ENCODE results near the gene BMP8A. TPM values are rescaled to one million over a fixed set of nuclear protein-coding genes. Genes with fewer than 3 reads are reported as not detected.
A peak's percentile ranks its signal among the peaks of the same experiment; 100 is the strongest.

Gene BMP8A
- total and polyA plus RNA-seq, 10 of the 15 experiments (the other 5 are each of a cell fraction or from before 2014, with no cell fraction given): not detected

GRCh38 chr1:39567302-39567701, 75.9 kb downstream of the BMP8A start:
- H3K27ac ChIP-seq (ENCODE audit: control insufficient read depth, insufficient read depth): no peak overlapping the region
- H3K27me3 ChIP-seq (replicated peaks in 1 of 2; ENCODE audit: control insufficient read depth in 2 of 2, insufficient read depth in 2 of 2, low read length in 1 of 2): no peaks in the 10 kb centered on the region
- SMC1A ChIA-PET (ENCODE audit: uncharacterized antibody, unreplicated experiment): no interaction called here
- ATAC-seq: no peak
- H3K79me2 ChIP-seq (ENCODE audit: control insufficient read depth, insufficient read depth, low read length): peaks cover 23% of the 10 kb centered on the region
- no peaks in the 10 kb centered on the region for H3K9me3 ChIP-seq (replicated peaks; ENCODE audit: control insufficient read depth, insufficient read depth, low read length)
- RAD21 ChIA-PET (ENCODE audit: unreplicated experiment): no interaction called here
- no peak for TF ChIP-seq KDM1A (IDR thresholded peaks at IDR 0.05; ENCODE audit: borderline replicate concordance)
- peaks cover 7% of the 10 kb centered on the region for H4K20me1 ChIP-seq (ENCODE audit: control insufficient read depth, insufficient read depth)
- no peak for FAIRE-seq
- no peak overlapping the region for H3K4me3 ChIP-seq
- BruUV-seq (replicated peaks): no TSS peak
- intact Hi-C loops (cut with micrococcal nuclease; ENCODE audit: unreplicated experiment): no loop called here
- no peak for DNase-seq (ENCODE audit: low read depth, low spot score)
- POLR2A ChIA-PET: no interaction called here
- no peak overlapping the region for H3K9ac ChIP-seq (ENCODE audit: control insufficient read depth, insufficient read depth, low read length)
- 88% methylated on average over 3 of the region's 3 CpGs for WGBS (ENCODE audit: insufficient coverage, insufficient replicate concordance, low lambda C conversion rate, missing lambda C conversion rate)
- H3K4me1 ChIP-seq (ENCODE audit: control insufficient read depth, insufficient read depth, low read length): peaks cover 5% of the 10 kb centered on the region; the same call in 1 of the 2 replicates
- CTCF ChIA-PET: no interaction called here
- H3K36me3 ChIP-seq (ENCODE audit: control insufficient read depth in 2 of 2, insufficient read depth in 2 of 2, low read length in 1 of 2): peaks cover 40 to 82% of the 10 kb centered on the region in 2 experiments
- H2AFZ ChIP-seq (ENCODE audit: control insufficient read depth, low read depth, low read length): no peak overlapping the region
- in situ Hi-C loops (cut with MboI): no loop called here
- H3K4me2 ChIP-seq (ENCODE audit: control insufficient read depth, insufficient read depth): no peak overlapping the region

DNA sequence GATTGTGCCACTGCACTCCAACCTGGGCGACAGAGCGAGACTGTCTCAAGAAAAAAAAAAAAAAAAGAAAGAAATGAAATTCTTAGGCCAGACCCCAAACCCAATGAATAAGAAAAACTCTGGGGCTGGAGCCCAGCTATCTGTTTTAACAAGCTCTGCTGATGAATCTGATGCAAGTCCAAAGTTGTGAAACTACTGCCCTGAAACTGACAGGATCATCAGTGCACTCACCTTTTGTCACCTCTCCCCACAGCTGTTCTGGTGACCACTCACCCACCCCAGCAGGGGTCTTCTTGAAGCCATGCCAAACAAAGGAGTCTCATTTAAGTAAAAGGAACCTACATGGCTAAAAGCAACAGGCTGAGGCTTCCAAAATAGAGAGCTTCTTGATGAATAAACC, 76.8 kb downstream of the BMP8A start:
- Histone ChIP-seq H3K79me2 (ENCODE audit: control insufficient read depth, insufficient read depth, low read length) (peaks cover 32% of the 10 kb centered on the region), H2AFZ (ENCODE audit: control insufficient read depth, low read depth, low read length) (no peak overlapping the region), H3K4me3 (no peak overlapping the region), H3K27me3 (replicated peaks in 1 of 2; ENCODE audit: control insufficient read depth in 2 of 2, insufficient read depth in 2 of 2, low read length in 1 of 2) (no peaks in the 10 kb centered on the region), H3K4me1 (ENCODE audit: control insufficient read depth, insufficient read depth, low read length) (peaks cover 7% of the 10 kb centered on the region; the same call in 1 of the 2 replicates), H3K27ac (ENCODE audit: control insufficient read depth, insufficient read depth) (no peak overlapping the region), H3K9ac (ENCODE audit: control insufficient read depth, insufficient read depth, low read length) (no peak overlapping the region), H3K4me2 (ENCODE audit: control insufficient read depth, insufficient read depth) (no peak overlapping the region), H4K20me1 (ENCODE audit: control insufficient read depth, insufficient read depth) (peaks cover 7% of the 10 kb centered on the region), H3K9me3 (replicated peaks; ENCODE audit: control insufficient read depth, insufficient read depth, low read length) (no peaks in the 10 kb centered on the region), H3K36me3 (ENCODE audit: control insufficient read depth in 2 of 2, insufficient read depth in 2 of 2, low read length in 1 of 2) (peaks cover 40 to 81% of the 10 kb centered on the region in 2 experiments)
- intact Hi-C loops (cut with micrococcal nuclease; ENCODE audit: unreplicated experiment): no loop called here
- ATAC-seq (no peak), DNase-seq (ENCODE audit: low read depth, low spot score) (no peak), FAIRE-seq (no peak)
- no CpG with 5 or more reads among the region's 2 CpGs for WGBS (ENCODE audit: insufficient coverage, insufficient replicate concordance, low lambda C conversion rate, missing lambda C conversion rate)
- ChIA-PET CTCF (interaction anchor here (1.1 kb wide), 1 partner anchor 38 kb away, joined by 3 read pairs; no protein-coding TSS in a partner anchor), POLR2A (no interaction called here), RAD21 (ENCODE audit: unreplicated experiment) (no interaction called here), SMC1A (ENCODE audit: uncharacterized antibody, unreplicated experiment) (no interaction called here)
- TF ChIP-seq E2F4 (IDR thresholded peaks at IDR 0.05; ENCODE audit: low read depth, low read length) (no peak), POLR2AphosphoS5 (IDR thresholded peaks at IDR 0.05; ENCODE audit: low read length) (0 out of 2 replicates have a peak, but pooled peaks have one; percentile 39), YBX1 (IDR thresholded peaks at IDR 0.05) (no peak)
- in situ Hi-C loops (cut with MboI): no loop called here
- BruUV-seq (replicated peaks): no TSS peak

All from GM12878 (cell line).